H1 (cell line): ENCODE results near the gene PIAS1. TPM values are rescaled to one million over a fixed set of nuclear protein-coding genes. Genes with fewer than 3 reads are reported as not detected.

ENCODE experiments used
- EGR1 ChIP-seq: IDR thresholded peaks from 2 replicates; pipeline ENCODE4 v1.6.1; 2011; ENCODE audit warnings: low read depth, low read length, borderline replicate concordance
- polyA plus RNA-seq, 7 experiments: library from polyadenylated mRNA; depleted of rRNA in 3 of 7; stranded (reverse) in 5 of 7; unstranded in 2 of 7; fragments of >200 nt in 5 of 7; fragments of 200-250 nt in 2 of 7; gene quantifications; 1 replicate in 5 of 7; 2 replicates in 1 of 7; 4 replicates in 1 of 7; pipeline versions ENCODE4 v1.2.1 to v1.2.3, GENCODE V29; 2011 to 2013; ENCODE audit warnings: missing spikeins in 2 of 7, mixed read lengths in 2 of 7
- total RNA-seq: library from RNA; stranded (reverse); fragmentation: NEBNext Ultra II Directional; extraction: Animal tissue kit (Norgen Biotek cat#: 25700); gene quantifications from 2 replicates; pipeline ENCODE4 v1.2.1, GENCODE V29; 2021

The PIAS1 gene
- total and polyA plus RNA-seq, 2 of the 8 experiments (the other 6 are each of a cell fraction or from before 2014, with no cell fraction given), result 30.8 to 34.5 TPM

- no peak for TF ChIP-seq EGR1
Observed at GRCh38 chr15:68199340-68199739, 145.2 kb downstream of the PIAS1 start (continued).
